GM12878 (cell line): ENCODE results near the gene ATG9B. TPM values are rescaled to one million over a fixed set of nuclear protein-coding genes. Genes with fewer than 3 reads are reported as not detected.

ENCODE experiments used
- EGR1 ChIP-seq, 2 experiments: IDR thresholded peaks; 1 replicate in 1 of 2; 2 replicates in 1 of 2; pipeline ENCODE4 v1.6.1; 2011 to 2012; ENCODE audit warnings: low read depth in 2 of 2, low read length in 2 of 2, borderline replicate concordance in 1 of 2, mild to moderate bottlenecking in 1 of 2, moderate library complexity in 1 of 2
- EP300 ChIP-seq, 2 experiments: fragments of 150-350 bp in 1 of 2; IDR thresholded peaks; 2 replicates each; pipeline ENCODE4 v1.6.1; 2011 to 2012; ENCODE audit warnings: low read depth in 2 of 2, low read length in 2 of 2, borderline replicate concordance in 1 of 2, improper control_type of control experiment in 1 of 2, inconsistent platforms in 1 of 2; ENCODE audit not compliant: control insufficient read depth in 1 of 2
- EZH2 ChIP-seq: IDR thresholded peaks from 2 replicates; pipeline ENCODE4 v1.6.1; 2012; ENCODE audit warnings: low read depth, mild to moderate bottlenecking, control low read depth, inconsistent platforms, low read length, borderline replicate concordance; ENCODE audit not compliant: control insufficient read depth
- LARP7 ChIP-seq: fragments of 450-650 bp; IDR thresholded peaks from 2 replicates; pipeline ENCODE4 v1.6.1; 2017; ENCODE audit warnings: mild to moderate bottlenecking
- MEF2A ChIP-seq: IDR thresholded peaks from 2 replicates; pipeline ENCODE4 v1.6.1; 2011; ENCODE audit warnings: low read depth, mild to moderate bottlenecking, low read length, moderate library complexity; ENCODE audit not compliant: insufficient read depth
- NFIC ChIP-seq: IDR thresholded peaks from 2 replicates; pipeline ENCODE4 v1.6.1; 2012; ENCODE audit warnings: low read depth, mild to moderate bottlenecking, inconsistent platforms, low read length, moderate library complexity
- POU2F2 ChIP-seq: IDR thresholded peaks from 3 replicates; pipeline ENCODE4 v1.6.1; 2011; ENCODE audit warnings: low read depth, mild to moderate bottlenecking, low read length, borderline replicate concordance
- RBBP5 ChIP-seq: fragments of 200-600 bp; sonication (generic); conservative IDR thresholded peaks from 2 replicates; pipeline ENCODE4 v1.6.1; 2016
- SMAD1 ChIP-seq: fragments of 450-650 bp; IDR thresholded peaks from 2 replicates; pipeline ENCODE4 v1.6.1; 2018; ENCODE audit warnings: mild to moderate bottlenecking, low read depth; ENCODE audit not compliant: partially characterized antibody
- SPI1 ChIP-seq: IDR thresholded peaks from 2 replicates; pipeline ENCODE4 v1.6.1; 2011; ENCODE audit warnings: low read depth, mild to moderate bottlenecking, low read length, moderate library complexity, borderline replicate concordance; ENCODE audit not compliant: insufficient read depth
- SUZ12 ChIP-seq: fragments of 200-600 bp; sonication (generic); IDR thresholded peaks from one replicate; pipeline ENCODE4 v1.6.1; 2018; ENCODE audit warnings: antibody characterized with exemption, mild to moderate bottlenecking; ENCODE audit not compliant: unreplicated experiment
- TCF12 ChIP-seq: IDR thresholded peaks from 2 replicates; pipeline ENCODE4 v1.6.1; 2011; ENCODE audit warnings: low read depth, mild to moderate bottlenecking, low read length
- ZNF217 ChIP-seq: fragments of 450-650 bp; IDR thresholded peaks from 2 replicates; pipeline ENCODE4 v1.6.1; 2017; ENCODE audit warnings: antibody characterized with exemption, mild to moderate bottlenecking
- polyA plus RNA-seq, 11 experiments: library from polyadenylated mRNA; depleted of rRNA in 4 of 11; unstranded in 6 of 11; stranded (reverse) in 5 of 11; fragments of >200 nt; fragmentation: Nextera tagmentation in 4 of 11; fragmentation: Illumina TruSeq in 1 of 11; extraction: Ambion mirVana in 4 of 11; extraction: Trizol in 1 of 11; gene quantifications; 1 replicate in 1 of 11; 2 replicates in 10 of 11; pipeline versions ENCODE4 v1.2.1 to v1.2.3, GENCODE V29; 2011 to 2016; ENCODE audit warnings: inconsistent platforms in 2 of 11, missing spikeins in 2 of 11, low read depth in 1 of 11
- total RNA-seq, 4 experiments: library from RNA; depleted of rRNA in 3 of 4; stranded (reverse); fragments of >200 nt in 3 of 4; fragmentation: Illumina TruSeq in 1 of 4; extraction: Trizol in 1 of 4; gene quantifications; 2 replicates each; pipeline versions ENCODE4 v1.2.1 to v1.2.3, GENCODE V29; 2013 to 2021
- TF ChIP-seq, protein P1 (sequence below): IDR thresholded peaks from 2 replicates; pipeline ENCODE4 v1.6.1; 2012; ENCODE audit warnings: mild to moderate bottlenecking, low read depth, low read length
- TF ChIP-seq, protein P2 (sequence below): fragments of 450-650 bp; IDR thresholded peaks from 2 replicates; pipeline ENCODE4 v1.6.1; 2018; ENCODE audit warnings: borderline replicate concordance, mild to moderate bottlenecking; ENCODE audit not compliant: partially characterized antibody

Gene ATG9B
- total and polyA plus RNA-seq, 10 of the 15 experiments (the other 5 are each of a cell fraction or from before 2014, with no cell fraction given), result 0.01 to 0.83 (median 0.12) TPM; not detected in 2

DNA sequence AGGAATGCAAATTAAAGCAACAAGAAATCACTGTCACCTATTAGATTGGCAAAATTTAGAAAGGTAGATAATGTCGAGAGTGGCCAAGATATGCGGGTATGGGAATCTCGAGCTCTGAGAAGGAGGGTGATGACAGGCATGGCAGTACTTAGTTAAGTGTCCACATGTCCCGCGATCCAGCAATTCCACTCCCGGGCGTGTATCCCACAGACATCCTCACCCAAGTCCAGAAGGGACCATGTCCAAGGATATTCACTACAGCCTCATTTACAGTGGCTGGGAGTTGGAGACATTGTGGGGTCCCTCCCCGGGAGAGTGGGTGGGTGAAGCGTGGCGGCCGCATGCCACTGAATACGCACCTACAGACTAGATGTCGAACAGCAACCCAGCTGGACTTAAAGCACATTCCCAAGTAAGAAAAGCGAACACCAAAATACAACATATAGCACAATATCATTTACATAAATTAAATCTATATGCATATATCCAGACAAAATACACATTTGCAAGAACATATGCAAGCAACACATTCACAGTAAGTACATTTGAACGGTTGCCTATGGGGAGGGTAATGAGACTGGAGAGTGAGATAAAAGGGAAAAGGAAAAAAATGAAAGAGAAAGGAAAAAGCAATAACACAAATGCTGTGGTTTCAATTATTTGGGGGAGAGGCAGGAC is 56.1 kb downstream of the ATG9B start (continued):
- TF ChIP-seq ZNF217 (no peak), SMAD1 (no peak), MEF2A (no peak), EP300 (IDR thresholded peaks at IDR 0.05; ENCODE audit: borderline replicate concordance in 1 of 2, control insufficient read depth in 1 of 2, low read depth in 2 of 2, low read length in 2 of 2) (no peak), TCF12 (no peak), RBBP5 (no peak), NFIC (no peak), SUZ12 (no peak), EGR1 (IDR thresholded peaks at IDR 0.05; ENCODE audit: borderline replicate concordance in 1 of 2, low read depth in 2 of 2, low read length in 2 of 2) (no peak), POU2F2 (no peak), EZH2 (no peak), LARP7 (no peak), SPI1 (no peak)
- TF ChIP-seq, protein P1, sequence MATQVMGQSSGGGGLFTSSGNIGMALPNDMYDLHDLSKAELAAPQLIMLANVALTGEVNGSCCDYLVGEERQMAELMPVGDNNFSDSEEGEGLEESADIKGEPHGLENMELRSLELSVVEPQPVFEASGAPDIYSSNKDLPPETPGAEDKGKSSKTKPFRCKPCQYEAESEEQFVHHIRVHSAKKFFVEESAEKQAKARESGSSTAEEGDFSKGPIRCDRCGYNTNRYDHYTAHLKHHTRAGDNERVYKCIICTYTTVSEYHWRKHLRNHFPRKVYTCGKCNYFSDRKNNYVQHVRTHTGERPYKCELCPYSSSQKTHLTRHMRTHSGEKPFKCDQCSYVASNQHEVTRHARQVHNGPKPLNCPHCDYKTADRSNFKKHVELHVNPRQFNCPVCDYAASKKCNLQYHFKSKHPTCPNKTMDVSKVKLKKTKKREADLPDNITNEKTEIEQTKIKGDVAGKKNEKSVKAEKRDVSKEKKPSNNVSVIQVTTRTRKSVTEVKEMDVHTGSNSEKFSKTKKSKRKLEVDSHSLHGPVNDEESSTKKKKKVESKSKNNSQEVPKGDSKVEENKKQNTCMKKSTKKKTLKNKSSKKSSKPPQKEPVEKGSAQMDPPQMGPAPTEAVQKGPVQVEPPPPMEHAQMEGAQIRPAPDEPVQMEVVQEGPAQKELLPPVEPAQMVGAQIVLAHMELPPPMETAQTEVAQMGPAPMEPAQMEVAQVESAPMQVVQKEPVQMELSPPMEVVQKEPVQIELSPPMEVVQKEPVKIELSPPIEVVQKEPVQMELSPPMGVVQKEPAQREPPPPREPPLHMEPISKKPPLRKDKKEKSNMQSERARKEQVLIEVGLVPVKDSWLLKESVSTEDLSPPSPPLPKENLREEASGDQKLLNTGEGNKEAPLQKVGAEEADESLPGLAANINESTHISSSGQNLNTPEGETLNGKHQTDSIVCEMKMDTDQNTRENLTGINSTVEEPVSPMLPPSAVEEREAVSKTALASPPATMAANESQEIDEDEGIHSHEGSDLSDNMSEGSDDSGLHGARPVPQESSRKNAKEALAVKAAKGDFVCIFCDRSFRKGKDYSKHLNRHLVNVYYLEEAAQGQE, result no peak
- TF ChIP-seq, protein P2, sequence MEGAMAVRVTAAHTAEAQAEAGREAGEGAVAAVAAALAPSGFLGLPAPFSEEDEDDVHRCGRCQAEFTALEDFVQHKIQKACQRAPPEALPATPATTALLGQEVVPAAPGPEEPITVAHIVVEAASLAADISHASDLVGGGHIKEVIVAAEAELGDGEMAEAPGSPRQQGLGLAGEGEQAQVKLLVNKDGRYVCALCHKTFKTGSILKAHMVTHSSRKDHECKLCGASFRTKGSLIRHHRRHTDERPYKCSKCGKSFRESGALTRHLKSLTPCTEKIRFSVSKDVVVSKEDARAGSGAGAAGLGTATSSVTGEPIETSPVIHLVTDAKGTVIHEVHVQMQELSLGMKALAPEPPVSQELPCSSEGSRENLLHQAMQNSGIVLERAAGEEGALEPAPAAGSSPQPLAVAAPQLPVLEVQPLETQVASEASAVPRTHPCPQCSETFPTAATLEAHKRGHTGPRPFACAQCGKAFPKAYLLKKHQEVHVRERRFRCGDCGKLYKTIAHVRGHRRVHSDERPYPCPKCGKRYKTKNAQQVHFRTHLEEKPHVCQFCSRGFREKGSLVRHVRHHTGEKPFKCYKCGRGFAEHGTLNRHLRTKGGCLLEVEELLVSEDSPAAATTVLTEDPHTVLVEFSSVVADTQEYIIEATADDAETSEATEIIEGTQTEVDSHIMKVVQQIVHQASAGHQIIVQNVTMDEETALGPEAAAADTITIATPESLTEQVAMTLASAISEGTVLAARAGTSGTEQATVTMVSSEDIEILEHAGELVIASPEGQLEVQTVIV, result no peak
